ENCODE results near the gene ENTPD1. TPM values are rescaled to one million over a fixed set of nuclear protein-coding genes. Genes with fewer than 3 reads are reported as not detected.

The ENTPD1 gene
- total RNA-seq, 1 donor from 2014 or later = 102 TPM

GRCh38 chr10:95758351-95759025 is 2.5 kb downstream of the ENTPD1 start:
- H3K27ac Mint-ChIP-seq (ENCODE audit: unreplicated experiment) = peak overlapping the region; percentile 48
- no peak for DNase-seq (ENCODE audit: low spot score)
- no peak for TF ChIP-seq CTCF (IDR thresholded peaks at IDR 0.05; ENCODE audit: unreplicated experiment)
- peak overlapping the region; percentile 73 for H3K4me3 Mint-ChIP-seq (ENCODE audit: unreplicated experiment)
- peaks cover 11% of the 10 kb centered on the region for H3K36me3 Mint-ChIP-seq (ENCODE audit: low read depth, unreplicated experiment)
- peaks cover 56% of the 10 kb centered on the region for H3K4me1 Mint-ChIP-seq (ENCODE audit: unreplicated experiment)
- H3K9me3 Mint-ChIP-seq (ENCODE audit: unreplicated experiment) = no peaks in the 10 kb centered on the region
- peaks cover 4% of the 10 kb centered on the region for H3K27me3 Mint-ChIP-seq (ENCODE audit: unreplicated experiment)

- Mint-ChIP-seq H3K4me3 (ENCODE audit: unreplicated experiment) (no peak overlapping the region), H3K27ac (ENCODE audit: unreplicated experiment) (no peak overlapping the region), H3K36me3 (ENCODE audit: low read depth, unreplicated experiment) (peaks cover 17% of the 10 kb centered on the region), H3K27me3 (ENCODE audit: unreplicated experiment) (peaks cover 4% of the 10 kb centered on the region), H3K9me3 (ENCODE audit: unreplicated experiment) (no peaks in the 10 kb centered on the region), H3K4me1 (ENCODE audit: unreplicated experiment) (peaks cover 56% of the 10 kb centered on the region)
- no peak for DNase-seq (ENCODE audit: low spot score)
- TF ChIP-seq CTCF (IDR thresholded peaks at IDR 0.05; ENCODE audit: unreplicated experiment) = no peak
Measured at GRCh38 chr10:95759233-95759826, 3.4 kb downstream of the ENTPD1 start.

DNA sequence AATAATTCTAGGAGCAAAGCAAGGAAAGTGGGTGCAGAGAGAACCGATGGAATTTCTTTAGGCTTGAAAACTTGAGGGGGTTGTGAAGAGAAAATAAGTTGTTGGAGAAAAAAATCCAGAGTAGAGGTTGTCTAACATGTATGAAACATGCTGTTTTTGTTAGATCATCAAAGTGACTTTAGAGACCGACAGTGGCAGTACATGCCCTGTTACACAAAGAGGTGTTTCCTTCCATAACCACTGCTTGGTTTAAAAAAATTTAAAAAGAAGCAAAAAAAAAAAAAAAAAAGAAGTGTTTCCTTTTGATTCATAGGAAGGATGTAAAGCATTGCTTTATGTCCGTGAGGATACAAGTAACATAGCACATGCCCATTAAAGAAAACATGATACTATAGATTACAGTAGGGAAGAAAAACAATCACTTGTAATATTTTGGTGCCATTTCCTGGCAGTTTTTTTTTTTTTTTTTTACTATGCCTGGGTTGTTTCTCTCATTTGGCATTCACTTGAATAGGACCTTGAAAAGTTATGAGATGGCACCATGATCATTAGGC is 6.1 kb downstream of the ENTPD1 start:
- Mint-ChIP-seq H3K4me3 (ENCODE audit: unreplicated experiment) (no peak overlapping the region), H3K4me1 (ENCODE audit: unreplicated experiment) (peaks cover 41% of the 10 kb centered on the region), H3K27ac (ENCODE audit: unreplicated experiment) (peak overlapping the region; percentile 74), H3K9me3 (ENCODE audit: unreplicated experiment) (no peaks in the 10 kb centered on the region), H3K36me3 (ENCODE audit: low read depth, unreplicated experiment) (peaks cover 15% of the 10 kb centered on the region), H3K27me3 (ENCODE audit: unreplicated experiment) (peaks cover 4% of the 10 kb centered on the region)
- no peak for TF ChIP-seq CTCF (IDR thresholded peaks at IDR 0.05; ENCODE audit: unreplicated experiment)
- no peak for DNase-seq (ENCODE audit: low spot score)

DNA sequence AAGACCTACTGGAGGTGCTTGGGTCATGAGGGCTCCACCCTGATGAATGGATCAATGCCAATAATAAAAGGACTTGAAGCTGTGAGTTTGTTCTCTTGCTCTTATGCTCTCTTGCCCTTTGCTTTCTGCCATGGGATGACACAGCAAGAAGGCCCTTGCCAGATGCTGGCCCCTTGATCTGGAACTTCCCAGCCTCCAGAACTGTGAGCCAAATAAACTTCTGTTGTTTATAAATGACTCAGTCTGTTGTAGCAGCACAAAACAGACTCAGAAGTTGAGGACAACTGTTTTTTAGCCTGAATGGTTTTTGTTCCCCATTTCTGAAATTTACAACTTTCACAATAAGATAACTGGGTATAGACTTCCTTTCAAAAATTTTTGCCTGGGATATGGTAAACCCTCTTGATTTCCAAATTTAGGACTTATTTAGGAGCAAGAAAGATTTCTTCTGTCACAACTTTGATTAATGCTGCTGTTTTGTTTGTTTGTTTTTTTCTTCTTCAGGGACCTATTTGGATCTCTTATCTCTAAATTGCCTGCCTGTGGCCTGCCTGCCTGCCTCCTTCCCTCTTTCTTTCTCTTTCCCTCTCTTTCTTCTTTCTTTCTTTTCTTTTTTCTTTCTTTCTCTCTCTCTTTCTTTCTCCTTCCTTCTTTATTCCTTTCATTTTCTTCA is 12.1 kb downstream of the ENTPD1 start:
- H3K4me3 Mint-ChIP-seq (ENCODE audit: unreplicated experiment) = no peak overlapping the region

More for the DNA sequence above, 12.1 kb downstream of the ENTPD1 start:
- no peak for DNase-seq (ENCODE audit: low spot score)
- Mint-ChIP-seq H3K4me1 (ENCODE audit: unreplicated experiment) (peaks cover 30% of the 10 kb centered on the region), H3K27me3 (ENCODE audit: unreplicated experiment) (no peaks in the 10 kb centered on the region), H3K27ac (ENCODE audit: unreplicated experiment) (no peak overlapping the region), H3K36me3 (ENCODE audit: low read depth, unreplicated experiment) (peaks cover 38% of the 10 kb centered on the region), H3K9me3 (ENCODE audit: unreplicated experiment) (no peaks in the 10 kb centered on the region)
- TF ChIP-seq CTCF (IDR thresholded peaks at IDR 0.05; ENCODE audit: unreplicated experiment) = no peak

Measured in endothelial cell (in vitro differentiated cells).